Left lung (tissue), 10 donors: Measurements from ENCODE around the gene PPFIA2. TPM values are rescaled to one million over a fixed set of nuclear protein-coding genes. Genes with fewer than 3 reads are reported as not detected.

Experiments used
- ATAC-seq: fragments of 200-7000 bp; cut with Tn5 transposase; one replicate; pipeline ENCODE4 v1.9.1; 2020; ENCODE audit warnings: moderate library complexity
- DNase-seq, 4 donors: peaks; one replicate each; pipeline ENCODE4 v3.0.0-alpha.2; 2013 to 2020
- H3K27ac ChIP-seq, 2 donors: fragments of 200-600 bp; sonication (generic) in 1 of 2; one replicate each; pipeline versions ENCODE4 v1.5.0 to v1.8.0; 2020 to 2021
- H3K27me3 ChIP-seq, 2 donors: fragments of 200-600 bp; sonication (generic) in 1 of 2; one replicate each; pipeline versions ENCODE4 v1.5.0 to v1.8.0; 2020 to 2021
- H3K36me3 ChIP-seq, 2 donors: fragments of 200-600 bp; sonication (generic) in 1 of 2; one replicate each; pipeline versions ENCODE4 v1.5.0 to v1.8.0; 2020 to 2021
- H3K4me1 ChIP-seq, 2 donors: fragments of 200-600 bp; one replicate each; pipeline ENCODE4 v1.8.0; 2021
- H3K4me3 ChIP-seq, 2 donors: fragments of 200-600 bp; sonication (generic) in 1 of 2; one replicate each; pipeline versions ENCODE4 v1.5.0 to v1.8.0; 2020 to 2021; ENCODE audit warnings: mild to moderate bottlenecking in 1 of 2
- H3K9me3 ChIP-seq, 2 donors: fragments of 200-600 bp; sonication (generic) in 1 of 2; one replicate each; pipeline versions ENCODE4 v1.5.0 to v1.8.0; 2020 to 2021
- CTCF ChIP-seq, 2 donors: fragments of 200-600 bp; sonication (generic) in 1 of 2; IDR thresholded peaks; one replicate each; pipeline versions ENCODE4 v1.5.0 to v1.8.0; 2021; ENCODE audit warnings: antibody characterized with exemption in 2 of 2
- intact Hi-C, 2 donors: fragments of 100-400 bp; cut with DNase I; formaldehyde crosslinking; loops; one replicate each; pipeline versions ENCODE4 v1.11.2 to v1.14.2; 2022
- polyA plus RNA-seq, 6 donors: library from polyadenylated mRNA; unstranded; fragments of 120-200 nt; gene quantifications; one replicate each; pipeline ENCODE4 v1.2.1, GENCODE V29; 2013; ENCODE audit not compliant: insufficient read length in 6 of 6
- total RNA-seq, 2 donors: library from RNA; stranded (reverse); fragmentation: NEBNext Ultra II Directional; extraction: Animal tissue kit (Norgen Biotek cat#: 25700); gene quantifications; one replicate each; pipeline ENCODE4 v1.2.1, GENCODE V29; 2021
- donor health status: DM: no; HTN: yes; CAD: no.
- donor health status: DM: no; HTN: no; CAD: no.

Gene PPFIA2
- total and polyA plus RNA-seq, 8 donors, result 1.1 to 3.5 (median 1.9) TPM

DNA sequence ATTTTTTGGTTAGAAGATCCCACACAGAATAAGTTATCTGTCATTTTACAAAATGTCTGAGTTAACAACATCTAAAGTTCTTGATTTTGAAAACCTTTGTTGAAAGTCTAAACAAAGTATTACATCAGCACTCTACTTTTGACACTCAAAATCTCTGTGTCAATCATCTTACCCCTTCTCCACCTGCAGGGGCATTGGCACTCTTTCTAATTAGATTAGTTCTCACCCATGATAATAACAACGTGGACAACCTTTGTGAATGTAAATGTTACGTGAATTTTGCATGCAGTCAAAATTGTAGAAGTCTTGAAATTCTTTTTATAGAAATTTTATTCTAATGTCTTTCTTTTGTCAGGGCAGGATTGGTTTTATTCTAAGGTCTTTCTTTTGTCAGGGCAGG lies 33.5 kb upstream of the PPFIA2 start:
- no peak overlapping the region for H3K27ac ChIP-seq
- no peaks in the 10 kb centered on the region for H3K9me3 ChIP-seq
- no peak overlapping the region for H3K4me3 ChIP-seq
- DNase-seq, result no peak
- intact Hi-C loops, result no loop called here
- H3K36me3 ChIP-seq, result no peaks in the 10 kb centered on the region
- no peak for ATAC-seq
- no peak for TF ChIP-seq CTCF (IDR thresholded peaks at IDR 0.05)
- no peaks in the 10 kb centered on the region for H3K4me1 ChIP-seq
- no peaks in the 10 kb centered on the region for H3K27me3 ChIP-seq

GRCh38 chr12:81779216-81779615 lies 20.1 kb upstream of the PPFIA2 start:
- intact Hi-C loops, result no loop called here
- Histone ChIP-seq H3K4me3 (no peak overlapping the region), H3K27me3 (no peaks in the 10 kb centered on the region), H3K27ac (no peak overlapping the region), H3K36me3 (no peaks in the 10 kb centered on the region), H3K4me1 (no peaks in the 10 kb centered on the region), H3K9me3 (no peaks in the 10 kb centered on the region)
- DNase-seq, result no peak
- no peak for ATAC-seq
- TF ChIP-seq CTCF (IDR thresholded peaks at IDR 0.05), result no peak

- Histone ChIP-seq H3K9me3 (no peaks in the 10 kb centered on the region), H3K4me3 (no peak overlapping the region), H3K36me3 (no peaks in the 10 kb centered on the region), H3K4me1 (no peaks in the 10 kb centered on the region), H3K27ac (no peak overlapping the region), H3K27me3 (no peaks in the 10 kb centered on the region)
- TF ChIP-seq CTCF (IDR thresholded peaks at IDR 0.05), result no peak
- intact Hi-C loops, result no loop called here
- ATAC-seq (no peak), DNase-seq (no peak)
Observed at GRCh38 chr12:81778719-81779118, 19.6 kb upstream of the PPFIA2 start.

- H3K4me1 ChIP-seq, result peaks cover 0 to 11% of the 10 kb centered on the region in 2 donors
- no peak overlapping the region for H3K27ac ChIP-seq
- peak; percentile 62 for ATAC-seq
- TF ChIP-seq CTCF (IDR thresholded peaks at IDR 0.05), result no peak
- no peaks in the 10 kb centered on the region for H3K9me3 ChIP-seq
- peak overlapping the region; percentile 28 to 35 for H3K4me3 ChIP-seq
- peaks cover 7 to 41% of the 10 kb centered on the region in 2 donors for H3K27me3 ChIP-seq
- intact Hi-C loops, result no loop called here
- H3K36me3 ChIP-seq, result no peaks in the 10 kb centered on the region
- peak in 3 of 4 donors; percentile 26 to 80 (median 36) for DNase-seq
Observed at GRCh38 chr12:81758421-81759189, 545 bp downstream of the PPFIA2 start.

DNA sequence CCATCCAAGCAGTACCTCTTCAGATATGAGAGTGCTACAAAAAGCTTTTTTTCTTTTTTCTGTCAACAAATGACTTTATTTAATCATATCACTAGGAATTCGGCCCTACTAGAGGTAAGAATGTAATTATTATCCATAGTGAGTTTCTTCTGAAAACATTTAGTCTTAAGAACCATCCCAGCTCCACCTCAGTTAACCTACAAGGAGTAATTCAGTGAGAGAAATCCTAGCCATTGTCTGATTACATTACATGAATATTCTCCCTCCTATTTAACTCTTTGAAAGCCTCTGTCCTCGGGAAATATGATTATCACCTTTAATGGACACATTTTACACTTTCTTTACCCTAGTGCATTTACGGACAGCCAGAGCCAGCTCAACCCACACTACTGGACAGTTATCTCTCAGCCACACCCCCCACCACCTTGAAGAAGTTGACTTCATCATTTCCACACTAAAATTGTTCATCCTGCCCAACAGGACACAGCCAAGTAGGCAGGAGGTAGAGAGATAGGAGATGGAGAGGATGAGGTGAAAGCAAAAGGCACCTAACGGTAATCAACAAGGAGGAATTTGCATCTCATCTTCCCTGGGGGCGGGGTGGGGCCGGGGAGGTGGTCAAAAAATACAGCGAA lies 1.3 kb downstream of the PPFIA2 start:
- no peaks in the 10 kb centered on the region for H3K9me3 ChIP-seq
- peaks cover 7 to 41% of the 10 kb centered on the region in 2 donors for H3K27me3 ChIP-seq
- peak overlapping the region in 1 of 2 donors; percentile 35 for H3K4me3 ChIP-seq
- no peak overlapping the region for H3K27ac ChIP-seq
- DNase-seq (no peak), ATAC-seq (no peak)
- TF ChIP-seq CTCF (IDR thresholded peaks at IDR 0.05), result no peak
- intact Hi-C loops, result no loop called here
- H3K36me3 ChIP-seq, result no peaks in the 10 kb centered on the region
- peaks cover 0 to 11% of the 10 kb centered on the region in 2 donors for H3K4me1 ChIP-seq
